ENCODE measurements around the gene POLR2E. TPM values are rescaled to one million over a fixed set of nuclear protein-coding genes. Genes with fewer than 3 reads are reported as not detected.
"Not testable (repeated sequence)": the region's sequence is repeated elsewhere in the genome, so short reads cannot be mapped to it uniquely, and the experiment has no call there.

The POLR2E gene
- polyA plus RNA-seq, 3 donors from 2014 or later: 182 to 288 (median 237) TPM

DNA sequence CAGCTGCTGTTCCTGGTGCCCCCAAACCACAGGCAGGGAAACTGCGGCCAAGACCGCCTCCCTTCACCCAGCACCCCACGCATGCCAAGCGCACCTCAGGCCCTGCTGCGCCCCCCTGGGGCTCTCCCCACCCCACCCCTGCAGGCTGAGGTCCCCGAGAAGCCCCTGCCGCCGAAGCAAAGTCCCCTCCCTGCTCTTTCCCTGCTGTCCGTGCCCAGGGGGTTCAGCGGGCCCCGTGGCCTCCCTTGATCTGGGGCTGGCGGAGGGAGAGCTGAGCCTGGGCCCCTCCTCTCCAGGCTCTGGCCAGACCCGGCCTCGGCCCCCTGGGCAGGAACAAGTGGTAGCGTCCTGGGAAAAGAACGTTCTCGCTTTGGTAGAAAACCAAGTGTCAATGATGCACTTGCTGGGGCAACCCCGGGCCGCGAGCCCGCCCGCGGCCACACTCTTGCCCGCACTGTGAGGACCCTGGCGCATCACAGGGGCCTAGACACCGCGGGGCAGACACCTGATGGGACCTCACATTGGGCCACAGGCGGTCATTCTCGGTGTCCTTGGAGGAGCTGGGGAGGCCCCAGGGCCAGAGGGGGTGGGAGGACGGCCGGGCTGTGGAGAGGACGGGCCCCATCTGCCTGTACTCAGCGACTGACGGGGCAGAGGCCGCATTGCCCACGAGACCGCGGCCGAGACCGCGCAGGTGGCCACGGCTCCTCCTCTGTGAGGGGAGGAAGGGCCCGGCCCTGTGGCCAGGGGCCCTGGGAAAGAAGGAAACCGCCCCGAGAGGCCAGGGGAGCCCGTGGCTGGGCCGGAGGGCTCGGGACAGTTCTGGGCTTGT lies 37.6 kb upstream of the POLR2E start:
- Mint-ChIP-seq H3K27ac (peak overlapping the region; percentile 86 to 95 (median 94)), H3K4me1 (peaks cover 41 to 48% of the 10 kb centered on the region in 2 donors), H3K9me3 (peaks cover 0 to 1% (median 0%) of the 10 kb centered on the region in 6 donors), H3K36me3 (no peaks in the 10 kb centered on the region), H3K4me3 (peak overlapping the region; percentile 77 to 85 (median 82)), H3K27me3 (ENCODE audit: low read depth in 3 of 3) (peaks cover 12 to 21% (median 13%) of the 10 kb centered on the region in 3 donors)
- DNase-seq: peak; percentile 86 to 90 (median 88)

DNA sequence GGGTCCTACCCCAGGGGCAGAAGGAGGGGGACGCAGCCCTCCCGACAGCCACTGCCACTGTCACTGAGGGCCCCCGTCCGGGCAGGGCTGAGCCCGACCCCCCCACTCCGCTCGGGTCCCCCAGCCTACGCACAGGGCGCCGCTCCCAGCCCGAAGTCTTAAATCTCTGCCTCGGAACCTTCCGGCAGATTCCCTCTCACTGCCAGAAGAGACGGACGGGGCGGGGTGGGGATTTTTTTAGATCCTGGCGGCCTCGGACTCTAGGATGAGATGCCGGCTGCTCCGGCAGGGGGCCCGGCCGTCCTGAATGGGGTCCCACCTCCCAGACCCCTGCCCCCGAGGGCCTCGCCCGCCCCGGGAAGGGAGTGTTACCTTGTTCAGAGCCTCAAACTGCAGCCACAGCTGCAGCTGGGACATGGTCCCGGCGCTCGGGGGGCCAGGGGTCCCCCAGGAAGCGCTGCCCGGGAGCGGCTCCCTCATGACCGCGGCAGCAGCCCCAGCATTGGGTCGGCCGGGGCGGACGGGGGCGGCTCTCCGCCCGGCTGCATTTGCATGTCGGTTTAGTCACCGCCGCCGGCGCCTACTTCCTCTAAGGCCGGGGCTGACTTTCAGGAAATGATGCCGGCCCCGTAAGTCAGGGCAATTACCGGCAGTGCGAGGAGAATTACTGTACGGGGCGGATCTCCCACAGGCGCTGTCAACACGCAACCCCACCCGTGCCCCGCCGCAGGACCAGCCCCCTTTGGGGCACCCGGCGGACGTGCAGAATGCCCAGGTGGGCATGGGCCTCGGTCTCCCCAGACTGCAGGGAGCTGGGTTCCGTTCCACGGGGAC lies 36.8 kb upstream of the POLR2E start:
- Mint-ChIP-seq H3K27me3 (ENCODE audit: low read depth in 3 of 3) (peaks cover 12 to 21% (median 13%) of the 10 kb centered on the region in 3 donors), H3K9me3 (peaks cover 0 to 1% (median 0%) of the 10 kb centered on the region in 6 donors), H3K4me1 (peaks cover 41 to 48% of the 10 kb centered on the region in 2 donors), H3K4me3 (peak overlapping the region; percentile 77 to 85 (median 82)), H3K36me3 (no peaks in the 10 kb centered on the region), H3K27ac (peak overlapping the region; percentile 81 to 95 (median 93))
- DNase-seq: peak; percentile 88 to 91 (median 90)

DNA sequence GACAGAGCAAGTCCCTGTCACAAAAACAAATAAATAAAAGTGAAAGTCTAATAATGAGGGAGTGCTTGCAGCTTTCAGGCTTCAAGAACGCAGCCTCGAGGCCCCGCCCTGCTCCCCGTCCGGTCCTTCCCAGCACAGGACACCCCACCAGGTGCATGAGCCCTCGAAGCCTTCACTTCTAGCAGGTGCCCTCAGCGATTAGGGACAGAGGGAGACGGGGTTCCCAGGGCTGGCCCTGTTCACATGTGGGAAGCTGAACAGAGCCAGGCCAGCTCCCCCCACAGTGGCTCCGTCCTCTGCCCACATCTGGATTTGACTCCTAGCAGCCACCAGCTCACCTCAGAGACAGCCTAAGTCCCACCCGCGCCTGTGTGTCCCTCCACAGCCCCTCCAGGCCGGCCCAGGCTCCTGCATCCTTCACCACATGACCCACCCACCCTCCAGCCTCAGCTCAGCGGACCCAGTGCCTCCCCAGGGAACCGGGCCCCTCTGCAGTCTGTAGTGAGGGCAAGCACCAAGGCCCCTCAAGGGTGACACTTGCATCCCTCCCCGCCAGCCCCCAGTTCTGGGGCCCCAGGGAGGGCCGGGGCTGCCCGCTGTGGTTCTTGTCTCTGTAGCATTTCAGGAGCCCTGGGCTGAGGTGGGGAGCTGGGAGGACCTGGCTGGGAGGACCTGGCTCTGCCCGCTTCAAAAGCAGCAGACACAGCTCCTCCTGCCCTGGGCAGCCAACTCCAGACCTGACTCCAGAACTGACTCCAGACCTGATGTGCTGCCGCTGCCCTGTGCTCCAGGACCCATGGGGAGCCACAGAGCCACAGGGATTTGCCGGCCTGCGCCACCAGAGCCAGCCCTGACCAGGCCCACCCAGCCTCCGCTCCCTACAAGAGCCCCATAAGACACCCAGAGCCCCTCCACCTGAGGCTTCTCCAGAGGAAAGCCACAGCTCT lies 35.9 kb upstream of the POLR2E start:
- DNase-seq: peak in 1 of 3 donors; percentile 27
- Mint-ChIP-seq H3K27ac (peak overlapping the region; percentile 81 to 95 (median 91)), H3K36me3 (no peaks in the 10 kb centered on the region), H3K4me3 (peak overlapping the region; percentile 77 to 85 (median 82)), H3K9me3 (peaks cover 0 to 1% (median 0%) of the 10 kb centered on the region in 6 donors), H3K4me1 (peaks cover 34 to 44% of the 10 kb centered on the region in 2 donors), H3K27me3 (ENCODE audit: low read depth in 3 of 3) (peaks cover 12 to 21% (median 13%) of the 10 kb centered on the region in 3 donors)

DNA sequence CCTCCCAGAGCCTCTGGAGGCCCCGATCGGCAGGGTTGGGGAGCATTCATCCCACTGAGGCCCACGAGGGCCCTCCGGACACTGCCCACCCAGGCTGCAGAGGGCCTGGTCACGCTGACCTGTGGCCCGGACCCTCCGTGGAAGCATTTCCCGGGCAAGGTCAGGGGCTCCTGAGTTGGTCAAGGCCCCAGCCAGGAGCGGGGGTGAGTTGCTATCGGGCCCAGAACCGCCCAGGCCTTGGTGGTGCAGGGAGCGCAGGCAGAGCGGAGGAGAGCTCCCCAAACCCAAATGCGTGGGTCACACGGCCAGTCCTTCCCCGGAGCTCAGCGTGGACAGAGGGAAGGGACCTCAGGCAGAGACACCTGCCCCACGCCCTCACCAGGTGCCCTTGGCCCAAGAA lies 34.4 kb upstream of the POLR2E start:
- Mint-ChIP-seq H3K36me3 (peaks cover 0 to 4% (median 0%) of the 10 kb centered on the region in 3 donors), H3K4me1 (peaks cover 24 to 38% of the 10 kb centered on the region in 2 donors), H3K27me3 (ENCODE audit: low read depth in 3 of 3) (peaks cover 12 to 21% (median 13%) of the 10 kb centered on the region in 3 donors), H3K27ac (peak overlapping the region in 3 of 6 donors; percentile 49 to 90 (median 79)), H3K4me3 (peak overlapping the region in 2 of 5 donors; percentile 18 to 82), H3K9me3 (peaks cover 0 to 1% (median 0%) of the 10 kb centered on the region in 6 donors)
- no peak for DNase-seq

DNA sequence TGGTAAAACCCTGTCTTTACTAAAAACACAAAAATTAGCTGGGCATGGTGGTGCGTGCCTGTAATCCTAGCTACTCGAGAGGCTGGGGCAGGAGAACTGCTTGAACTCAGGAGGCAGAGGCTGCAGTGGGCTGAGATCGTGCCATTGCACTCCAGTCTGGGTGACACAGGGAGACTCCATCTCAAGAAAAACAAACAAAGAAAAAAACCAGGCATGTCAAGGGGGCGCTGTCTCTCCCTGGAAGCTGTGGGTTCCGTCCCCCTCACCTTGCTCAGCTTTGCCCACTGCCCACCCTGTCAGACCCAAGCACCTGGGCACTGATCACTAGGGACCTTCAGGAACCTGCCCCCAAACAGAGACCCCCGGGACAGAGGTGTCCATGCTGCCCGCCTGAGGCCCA lies 33.9 kb upstream of the POLR2E start:
- peaks cover 20 to 34% of the 10 kb centered on the region in 2 donors for H3K4me1 Mint-ChIP-seq
- H3K36me3 Mint-ChIP-seq, H3K4me3 Mint-ChIP-seq, H3K9me3 Mint-ChIP-seq, DNase-seq: not testable (repeated sequence)
- H3K27me3 Mint-ChIP-seq (ENCODE audit: low read depth in 3 of 3): peaks cover 12 to 23% (median 13%) of the 10 kb centered on the region in 3 donors
- peak overlapping the region in 1 of 6 donors; percentile 10 for H3K27ac Mint-ChIP-seq

DNA sequence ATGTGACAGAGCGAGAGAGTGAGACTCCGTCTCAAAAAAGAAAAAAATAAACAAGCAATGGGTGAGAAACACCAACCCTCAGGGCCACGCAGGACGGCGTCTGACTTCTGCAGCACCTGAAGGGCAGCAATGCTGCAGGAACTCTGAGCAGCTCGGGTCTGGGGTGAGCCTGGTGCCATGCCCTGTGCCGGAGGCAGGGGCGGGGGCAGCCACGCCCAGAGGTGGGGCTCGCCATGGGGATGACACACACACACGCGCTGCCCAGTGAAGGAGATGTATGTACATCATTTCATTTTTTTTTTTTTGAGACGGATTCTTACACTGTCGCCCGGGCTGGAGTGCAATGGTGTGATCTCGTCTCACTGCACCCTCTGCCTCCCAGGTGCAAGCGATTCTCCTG lies 32.9 kb upstream of the POLR2E start:
- H3K27me3 Mint-ChIP-seq (ENCODE audit: low read depth in 3 of 3): peaks cover 6 to 19% (median 8%) of the 10 kb centered on the region in 3 donors
- no peaks in the 10 kb centered on the region for H3K9me3 Mint-ChIP-seq
- H3K27ac Mint-ChIP-seq: no peak overlapping the region

DNA sequence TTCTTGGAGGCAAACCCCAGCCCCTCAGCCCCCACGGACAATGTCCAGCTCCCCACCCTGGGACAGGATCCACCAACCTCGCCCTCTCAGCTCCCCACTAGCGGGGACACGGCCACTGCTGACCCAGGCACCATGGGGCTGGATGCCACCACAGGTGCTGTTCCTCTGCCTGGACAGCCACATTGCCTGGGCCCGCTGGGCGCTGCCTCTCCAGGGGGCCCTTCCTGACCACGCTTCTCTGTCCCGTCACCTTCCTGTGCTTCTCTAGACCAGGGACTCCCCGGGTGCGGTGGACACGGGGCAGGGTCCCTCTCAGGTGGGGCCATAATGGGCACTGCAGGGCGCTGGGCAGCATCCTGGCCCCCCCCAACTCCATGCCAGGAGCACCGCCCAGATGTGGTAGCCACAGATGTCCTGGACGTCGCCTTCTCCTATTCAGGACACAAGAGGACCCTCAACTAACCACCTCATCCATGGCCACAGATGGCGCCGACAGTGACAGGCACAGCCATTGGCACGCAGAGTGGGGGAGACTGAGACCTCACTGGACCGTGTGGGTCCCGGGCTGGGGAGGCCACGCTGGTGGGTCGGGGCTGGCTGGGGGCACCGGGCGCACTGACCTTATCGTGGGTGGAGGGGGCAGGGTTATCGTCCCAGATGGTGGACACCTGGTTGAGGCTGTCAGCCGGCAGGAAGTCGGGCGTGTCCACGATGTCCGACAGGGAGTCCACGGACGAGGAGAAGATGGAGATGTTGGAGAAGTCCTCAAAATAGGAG lies 32.0 kb upstream of the POLR2E start:
- DNase-seq: no peak
- Mint-ChIP-seq H3K27ac (no peak overlapping the region), H3K4me3 (no peak overlapping the region)

More for the DNA sequence above, 32.9 kb upstream of the POLR2E start:
- H3K36me3 Mint-ChIP-seq: peaks cover 0 to 4% (median 0%) of the 10 kb centered on the region in 3 donors
- no peak overlapping the region for H3K4me3 Mint-ChIP-seq
- H3K4me1 Mint-ChIP-seq: peaks cover 12 to 27% of the 10 kb centered on the region in 2 donors
- no peak for DNase-seq

DNA sequence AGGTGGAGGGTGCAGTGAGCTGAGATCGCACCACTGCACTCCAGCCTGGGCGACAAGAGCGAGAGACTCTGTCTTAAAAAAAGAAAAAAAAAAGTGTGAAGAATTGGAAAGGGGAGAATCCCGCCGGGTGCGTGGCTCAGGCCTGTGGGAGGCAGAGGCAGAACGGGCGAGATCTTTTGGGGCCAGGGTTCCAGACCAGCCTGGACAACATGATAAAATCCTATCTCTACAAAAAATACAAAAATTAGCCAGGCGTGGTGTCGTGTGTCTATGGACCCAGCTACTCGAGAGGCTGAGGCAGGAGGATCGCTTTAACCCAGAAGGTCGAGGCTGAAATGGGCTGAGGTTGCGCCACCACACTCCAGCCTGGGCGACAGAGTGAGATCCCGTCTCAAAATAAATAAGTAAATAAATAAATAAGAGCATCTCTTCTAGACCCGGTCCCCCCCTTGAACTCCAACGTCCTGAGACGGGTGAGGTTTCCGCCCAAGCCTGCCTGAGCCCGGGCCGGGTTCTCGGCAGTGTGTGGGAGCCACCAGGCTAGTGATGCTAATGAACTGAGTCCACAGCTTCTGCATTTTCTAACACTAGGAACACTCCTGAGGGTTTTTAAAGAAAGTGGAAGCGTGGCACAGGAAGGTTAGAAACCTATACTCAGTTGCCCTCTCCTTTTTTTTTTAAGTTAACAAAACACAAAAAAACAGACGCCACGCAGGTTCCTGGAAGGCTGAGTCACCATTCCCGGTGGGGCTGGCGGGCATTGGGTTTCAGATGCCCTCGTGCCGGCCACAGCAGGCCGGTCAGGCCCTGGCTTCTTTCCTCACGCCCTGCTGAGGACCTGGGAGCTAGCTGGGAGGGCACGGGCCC lies 30.7 kb upstream of the POLR2E start:
- no peaks in the 10 kb centered on the region for H3K9me3 Mint-ChIP-seq
- DNase-seq: no peak
- H3K4me1 Mint-ChIP-seq: peaks cover 11 to 15% of the 10 kb centered on the region in 2 donors
- H3K27ac Mint-ChIP-seq: no peak overlapping the region
- H3K36me3 Mint-ChIP-seq: peaks cover 0 to 5% (median 4%) of the 10 kb centered on the region in 3 donors
- H3K27me3 Mint-ChIP-seq (ENCODE audit: low read depth in 3 of 3): peaks cover 0 to 10% (median 0%) of the 10 kb centered on the region in 3 donors
- no peak overlapping the region for H3K4me3 Mint-ChIP-seq

More for the DNA sequence above, 32.0 kb upstream of the POLR2E start:
- Mint-ChIP-seq H3K36me3 (peaks cover 0 to 4% (median 0%) of the 10 kb centered on the region in 3 donors), H3K9me3 (no peaks in the 10 kb centered on the region), H3K27me3 (ENCODE audit: low read depth in 3 of 3) (peaks cover 0 to 11% (median under 1%) of the 10 kb centered on the region in 3 donors), H3K4me1 (peaks cover 12 to 23% of the 10 kb centered on the region in 2 donors)

DNA sequence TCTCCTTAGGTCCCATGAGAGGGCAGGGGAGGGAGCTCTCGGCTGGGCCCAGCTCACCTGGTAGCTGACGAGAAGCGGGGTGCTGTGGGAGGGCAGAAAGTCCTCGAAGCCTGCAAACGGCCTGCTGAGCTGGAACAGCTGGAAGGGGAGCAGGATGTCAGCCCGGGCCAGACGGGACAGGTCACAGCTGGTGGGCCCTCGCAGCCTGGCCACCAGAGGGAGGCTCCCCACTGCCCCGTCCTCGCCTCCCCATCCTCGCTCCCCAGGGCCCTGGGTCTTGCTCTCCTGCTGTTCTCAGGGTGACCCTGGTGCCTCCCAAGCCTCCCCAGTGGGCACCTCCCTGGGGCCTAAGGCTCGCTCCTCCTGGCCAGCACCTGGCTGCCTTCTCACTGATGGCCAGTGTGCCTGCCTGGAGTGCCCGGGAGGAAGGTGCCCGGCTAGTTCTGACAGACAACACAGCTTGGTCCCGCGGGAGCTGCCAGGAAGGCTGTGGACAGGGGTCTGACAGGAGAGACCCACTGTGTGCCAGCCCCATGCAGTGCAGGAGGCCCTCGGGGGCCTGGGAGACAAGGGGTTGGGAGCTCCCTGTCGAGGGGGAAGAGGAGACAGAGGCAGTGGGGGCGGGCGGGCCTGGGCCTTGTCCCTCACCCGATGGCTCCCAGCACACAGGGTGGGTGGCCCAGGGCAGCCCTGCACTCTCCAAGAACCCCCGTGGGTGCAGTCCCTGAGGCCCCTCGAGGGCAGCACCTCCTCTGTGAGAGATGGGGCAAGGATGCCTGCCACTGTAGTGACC lies 28.9 kb upstream of the POLR2E start:
- peaks cover 0 to 5% (median 4%) of the 10 kb centered on the region in 3 donors for H3K36me3 Mint-ChIP-seq
- no peaks in the 10 kb centered on the region for H3K9me3 Mint-ChIP-seq
- H3K4me1 Mint-ChIP-seq: peaks cover 0 to 1% of the 10 kb centered on the region in 2 donors
- H3K27ac Mint-ChIP-seq: no peak overlapping the region
- H3K27me3 Mint-ChIP-seq (ENCODE audit: low read depth in 3 of 3): peaks cover 0 to 3% (median 0%) of the 10 kb centered on the region in 3 donors
- no peak overlapping the region for H3K4me3 Mint-ChIP-seq
- DNase-seq: no peak

DNA sequence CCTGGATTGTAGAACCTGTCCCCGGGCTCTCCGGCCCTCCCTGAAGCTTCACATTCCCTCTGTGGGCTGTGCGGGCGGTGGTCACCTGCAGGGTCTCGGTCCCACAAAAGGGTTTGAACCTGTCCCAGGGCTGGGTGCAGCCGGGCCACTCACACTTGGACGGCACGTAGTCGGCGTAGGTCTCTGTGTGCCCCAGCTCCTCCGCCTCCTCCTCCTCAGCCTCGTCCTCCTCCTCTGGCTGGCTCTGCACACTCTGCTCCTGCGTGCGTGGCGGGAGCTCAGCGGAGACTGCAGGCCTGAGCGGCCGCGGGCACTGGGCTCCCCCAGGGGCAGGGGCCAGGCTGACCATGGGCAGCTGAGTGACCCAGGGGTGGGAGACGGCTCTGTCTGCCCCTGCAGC lies 28.2 kb upstream of the POLR2E start:
- Mint-ChIP-seq H3K4me1 (no peaks in the 10 kb centered on the region), H3K27me3 (ENCODE audit: low read depth in 3 of 3) (peaks cover 0 to 5% (median 0%) of the 10 kb centered on the region in 3 donors), H3K9me3 (no peaks in the 10 kb centered on the region), H3K36me3 (peaks cover 0 to 8% (median 4%) of the 10 kb centered on the region in 3 donors), H3K4me3 (no peak overlapping the region), H3K27ac (no peak overlapping the region)
- no peak for DNase-seq

DNA sequence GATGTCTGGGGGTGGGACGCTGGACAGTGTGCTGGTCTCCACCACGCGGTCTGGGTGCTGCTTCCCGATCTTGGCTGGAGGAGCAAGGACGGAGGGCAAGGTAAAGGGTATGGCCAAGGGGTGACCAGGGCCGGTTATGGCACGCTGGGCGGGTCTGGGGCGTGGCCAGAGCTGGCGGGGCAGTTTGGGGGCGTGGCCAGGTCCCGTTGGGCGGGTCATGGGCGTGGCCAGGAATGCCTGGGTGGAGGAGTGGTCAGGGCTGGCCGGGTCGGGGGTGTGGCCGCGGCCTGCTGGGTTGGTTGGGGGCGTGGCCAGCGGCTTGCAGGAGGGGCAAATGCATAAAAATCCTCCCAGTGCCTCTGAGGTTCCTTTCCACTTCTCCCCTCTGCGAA lies 27.8 kb upstream of the POLR2E start:
- H3K4me1 Mint-ChIP-seq: no peaks in the 10 kb centered on the region
- no peaks in the 10 kb centered on the region for H3K9me3 Mint-ChIP-seq
- DNase-seq: no peak
- peaks cover 0 to 10% (median 4%) of the 10 kb centered on the region in 3 donors for H3K36me3 Mint-ChIP-seq
- H3K4me3 Mint-ChIP-seq: no peak overlapping the region
- H3K27ac Mint-ChIP-seq: no peak overlapping the region
- H3K27me3 Mint-ChIP-seq (ENCODE audit: low read depth in 3 of 3): peaks cover 0 to 5% (median 3%) of the 10 kb centered on the region in 3 donors

All from immature natural killer cell (primary cell).